ENCODE data around the gene DMKN.
"Not testable (repeated sequence)": the region's sequence is repeated elsewhere in the genome, so short reads cannot be mapped to it uniquely, and the experiment has no call there.

DMKN gene

DNA sequence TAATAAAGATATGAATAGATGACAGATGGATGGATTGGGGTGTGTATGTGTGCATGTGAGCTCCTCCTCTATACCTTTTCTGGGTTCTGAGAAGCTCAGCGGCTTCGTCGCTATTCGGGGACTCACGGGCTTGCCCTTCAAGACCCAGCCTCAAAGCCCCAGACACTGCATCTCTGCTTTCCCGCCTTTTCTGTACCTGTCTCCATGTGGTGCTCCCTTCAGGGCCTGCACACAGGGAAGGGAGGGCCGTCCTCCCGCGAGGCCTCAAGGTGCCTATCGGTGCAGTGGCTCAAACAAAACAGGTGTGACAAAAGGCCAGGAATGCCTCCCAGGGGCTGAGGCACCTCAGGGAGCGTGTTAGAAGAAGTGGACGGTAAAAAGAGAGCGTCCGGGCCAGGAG lies 39.3 kb downstream of the DMKN start:
- no peak for TF ChIP-seq CTCF (IDR thresholded peaks at IDR 0.05; ENCODE audit: insufficient read depth, low read depth, low read length, missing control alignments)
- no peak for DNase-seq (ENCODE audit: low read depth)
- H3K4me3 ChIP-seq (ENCODE audit: low read length) = no peak overlapping the region

DNA sequence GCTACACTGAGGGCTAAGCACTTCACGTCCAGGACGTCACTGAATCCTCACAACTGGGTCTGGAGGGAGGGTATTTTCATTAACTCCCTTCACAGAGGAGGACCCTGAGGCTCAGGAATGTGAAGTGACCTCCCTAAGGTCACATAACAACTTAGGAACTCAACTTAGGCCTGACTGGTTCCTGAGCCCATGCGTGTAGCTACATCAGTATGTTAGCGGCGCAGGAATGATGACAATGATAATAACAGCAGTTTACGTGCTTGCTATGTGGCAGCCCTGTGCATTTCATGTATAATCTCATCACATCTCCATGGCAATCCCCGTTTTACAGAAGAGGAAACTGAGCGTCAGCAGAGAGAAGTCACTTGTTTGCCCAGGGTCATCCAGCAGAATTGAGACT lies 41.5 kb downstream of the DMKN start:
- no peak overlapping the region for H3K4me3 ChIP-seq (ENCODE audit: low read length)
- TF ChIP-seq CTCF (IDR thresholded peaks at IDR 0.05; ENCODE audit: insufficient read depth, low read depth, low read length, missing control alignments) = no peak
- no peak for DNase-seq (ENCODE audit: low read depth)

DNA sequence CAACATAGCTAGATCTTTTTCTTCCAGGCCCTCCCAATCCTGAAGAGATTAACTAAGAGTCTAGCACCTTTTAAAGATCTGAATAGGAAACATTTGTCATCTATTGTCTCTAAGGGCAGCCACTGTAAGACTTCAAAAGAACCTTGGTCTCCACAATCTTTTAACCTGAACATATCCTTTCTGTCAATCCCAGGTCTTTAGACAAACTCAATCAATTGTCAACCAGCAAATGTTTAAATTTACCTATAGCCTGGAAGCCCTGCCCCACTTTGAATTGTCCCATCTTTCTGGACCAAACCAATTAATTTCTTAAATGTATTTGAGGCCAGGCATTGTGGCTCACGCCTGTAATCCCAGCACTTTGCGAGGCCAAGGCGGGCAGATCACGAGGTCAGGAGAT lies 42.4 kb downstream of the DMKN start:
- not testable (repeated sequence) for H3K4me3 ChIP-seq (ENCODE audit: low read length); DNase-seq (ENCODE audit: low read depth)

DNA sequence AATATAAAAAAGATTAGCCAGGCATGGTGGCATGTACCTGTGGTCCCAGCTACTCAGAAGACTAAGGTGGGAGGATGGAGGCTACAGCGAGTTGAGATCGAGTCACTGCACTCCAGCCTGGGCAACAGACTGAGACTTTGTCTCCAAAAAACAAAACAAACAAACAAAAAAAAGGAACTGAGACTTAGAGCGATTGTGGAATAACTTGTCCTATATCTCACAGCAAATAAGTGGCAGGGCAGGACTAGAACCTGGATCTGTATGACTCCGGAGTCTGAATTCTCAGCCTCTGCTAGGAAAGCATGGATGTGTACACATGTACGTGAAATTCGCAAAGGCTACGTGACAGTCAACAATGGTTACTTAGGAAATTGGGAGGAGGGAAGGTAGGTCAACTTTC lies 43.3 kb downstream of the DMKN start:
- H3K4me3 ChIP-seq (ENCODE audit: low read length) = no peak overlapping the region
- no peak for TF ChIP-seq CTCF (IDR thresholded peaks at IDR 0.05; ENCODE audit: insufficient read depth, low read depth, low read length, missing control alignments)
- DNase-seq (ENCODE audit: low read depth) = no peak

GRCh38 chr19:35468637-35469036 lies 44.8 kb downstream of the DMKN start:
- peak; percentile 91 for TF ChIP-seq CTCF (IDR thresholded peaks at IDR 0.05; ENCODE audit: insufficient read depth, low read depth, low read length, missing control alignments)
- DNase-seq (ENCODE audit: low read depth) = peak; percentile 62
- H3K4me3 ChIP-seq (ENCODE audit: low read length) = no peak overlapping the region

DNA sequence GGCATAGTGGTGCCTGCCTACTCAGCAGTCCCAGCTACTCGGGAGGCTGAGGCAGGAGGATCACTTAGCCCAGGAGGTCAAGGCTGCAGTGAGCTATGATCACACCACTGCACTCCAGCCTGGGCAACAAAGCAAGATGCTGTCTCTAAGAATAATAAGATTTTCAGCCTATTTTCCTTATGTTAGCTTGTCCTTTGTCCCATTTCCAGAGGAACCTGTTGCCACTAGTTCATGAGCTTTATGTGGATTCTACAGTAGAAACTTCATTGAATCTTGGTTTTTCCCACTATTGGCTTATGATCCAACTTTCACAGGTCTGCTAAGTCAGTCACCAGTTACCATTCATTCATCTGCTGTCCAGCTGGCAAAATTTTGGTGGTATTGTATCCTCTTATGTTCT lies 47.2 kb downstream of the DMKN start:
- no peak overlapping the region for H3K4me3 ChIP-seq (ENCODE audit: low read length)
- DNase-seq (ENCODE audit: low read depth) = no peak
- TF ChIP-seq CTCF (IDR thresholded peaks at IDR 0.05; ENCODE audit: insufficient read depth, low read depth, low read length, missing control alignments) = no peak

DNA sequence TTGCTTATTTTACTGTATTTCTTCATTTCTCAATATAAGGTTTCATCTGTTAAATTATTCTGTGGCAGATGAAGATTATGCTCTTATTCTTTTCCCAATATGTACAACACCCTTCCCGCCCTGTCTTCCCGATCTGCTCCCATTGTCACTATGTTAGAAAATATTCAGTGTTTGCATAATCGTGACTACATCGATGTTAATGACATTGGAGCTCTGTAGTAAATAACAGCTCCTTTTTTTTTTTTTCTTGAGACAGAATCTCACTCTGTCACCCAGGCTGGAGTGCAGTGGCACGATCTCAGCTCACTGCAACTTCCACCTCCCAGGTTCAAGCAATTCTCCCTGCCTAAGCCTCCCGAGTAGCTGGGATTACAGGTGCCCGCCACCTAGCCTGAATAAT lies 50.5 kb downstream of the DMKN start:
- not testable (repeated sequence) for H3K4me3 ChIP-seq (ENCODE audit: low read length)

DNA sequence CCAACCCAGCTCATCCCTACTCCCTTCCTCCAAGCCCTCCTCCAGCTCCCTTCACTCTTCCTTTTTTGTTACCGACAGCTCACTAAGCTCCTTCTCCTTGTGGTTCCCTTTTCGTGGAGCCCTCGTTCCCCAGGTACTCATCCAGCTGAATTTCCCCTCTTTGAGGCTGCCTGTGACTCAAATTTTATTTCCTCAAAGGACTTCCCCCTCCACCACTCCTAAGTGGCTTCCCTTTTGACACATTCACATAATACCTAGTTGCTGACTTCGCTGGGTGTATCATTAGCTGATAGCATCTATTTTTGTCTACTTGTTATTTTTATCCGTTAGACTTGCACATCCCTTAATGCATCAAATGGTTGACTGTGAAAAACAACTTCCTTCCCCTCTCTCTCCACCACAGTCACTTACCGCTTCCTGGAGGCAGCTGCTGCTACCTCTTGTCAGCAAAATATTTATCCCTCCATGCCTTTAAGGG lies 50.9 kb downstream of the DMKN start:
- no peak for DNase-seq (ENCODE audit: low read depth)
- no peak for TF ChIP-seq CTCF (IDR thresholded peaks at IDR 0.05; ENCODE audit: insufficient read depth, low read depth, low read length, missing control alignments)
- H3K4me3 ChIP-seq (ENCODE audit: low read length) = no peak overlapping the region

More for the DNA sequence above, 50.5 kb downstream of the DMKN start:
- DNase-seq (ENCODE audit: low read depth) = not testable (repeated sequence)

GRCh38 chr19:35461788-35462187 lies 51.7 kb downstream of the DMKN start:
- H3K4me3 ChIP-seq (ENCODE audit: low read length); DNase-seq (ENCODE audit: low read depth): not testable (repeated sequence)
